Fibroblast of pulmonary artery (primary cell): ENCODE measurements around the gene ALKAL2.
A peak's percentile ranks its signal among the peaks of the same experiment; 100 is the strongest.

Source experiments
- DNase-seq: peaks from one replicate; pipeline ENCODE4 v3.0.0-alpha.2; 2010; ENCODE audit warnings: low read depth
- H3K4me3 ChIP-seq: replicated peaks from 2 replicates; pipeline ENCODE4 v1.5.1; 2011; ENCODE audit warnings: low read depth, mild to moderate bottlenecking, control low read depth, low read length, moderate library complexity
- TF ChIP-seq, protein P1 (sequence below): IDR thresholded peaks from 2 replicates; pipeline ENCODE4 v1.5.1; 2011; ENCODE audit warnings: mild to moderate bottlenecking, control low read depth, low read length, inconsistent platforms; ENCODE audit errors: missing control alignments

The ALKAL2 gene

GRCh38 chr2:246489-247144, 41.3 kb downstream of the ALKAL2 start:
- no peak overlapping the region for H3K4me3 ChIP-seq
- TF ChIP-seq, protein P1, sequence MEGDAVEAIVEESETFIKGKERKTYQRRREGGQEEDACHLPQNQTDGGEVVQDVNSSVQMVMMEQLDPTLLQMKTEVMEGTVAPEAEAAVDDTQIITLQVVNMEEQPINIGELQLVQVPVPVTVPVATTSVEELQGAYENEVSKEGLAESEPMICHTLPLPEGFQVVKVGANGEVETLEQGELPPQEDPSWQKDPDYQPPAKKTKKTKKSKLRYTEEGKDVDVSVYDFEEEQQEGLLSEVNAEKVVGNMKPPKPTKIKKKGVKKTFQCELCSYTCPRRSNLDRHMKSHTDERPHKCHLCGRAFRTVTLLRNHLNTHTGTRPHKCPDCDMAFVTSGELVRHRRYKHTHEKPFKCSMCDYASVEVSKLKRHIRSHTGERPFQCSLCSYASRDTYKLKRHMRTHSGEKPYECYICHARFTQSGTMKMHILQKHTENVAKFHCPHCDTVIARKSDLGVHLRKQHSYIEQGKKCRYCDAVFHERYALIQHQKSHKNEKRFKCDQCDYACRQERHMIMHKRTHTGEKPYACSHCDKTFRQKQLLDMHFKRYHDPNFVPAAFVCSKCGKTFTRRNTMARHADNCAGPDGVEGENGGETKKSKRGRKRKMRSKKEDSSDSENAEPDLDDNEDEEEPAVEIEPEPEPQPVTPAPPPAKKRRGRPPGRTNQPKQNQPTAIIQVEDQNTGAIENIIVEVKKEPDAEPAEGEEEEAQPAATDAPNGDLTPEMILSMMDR, result peak; percentile 71
- peak; percentile 86 for DNase-seq

DNA sequence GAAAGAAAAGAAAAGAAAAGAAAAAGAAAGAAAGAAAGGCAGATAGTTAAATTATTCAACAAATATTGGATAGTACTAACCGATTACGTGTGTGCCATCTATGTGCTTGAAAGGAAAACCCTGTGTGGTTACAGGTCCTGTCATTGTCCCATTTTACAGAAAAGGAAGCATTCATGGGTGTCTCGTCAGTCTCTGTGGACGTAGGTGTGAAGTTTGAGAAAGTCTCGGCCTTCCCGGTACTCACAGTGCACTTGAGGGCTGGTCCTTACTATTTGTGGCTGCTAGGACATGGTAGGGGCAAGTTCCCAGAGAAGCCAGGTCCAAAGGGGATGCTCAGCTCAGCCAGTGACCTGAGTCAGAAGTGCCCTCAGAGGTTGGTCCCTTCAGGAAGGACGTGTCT, 43.3 kb downstream of the ALKAL2 start:
- TF ChIP-seq, protein P1, result no peak
- no peak for DNase-seq
- no peak overlapping the region for H3K4me3 ChIP-seq

- no peak overlapping the region for H3K4me3 ChIP-seq
- TF ChIP-seq, protein P1, result no peak
- no peak for DNase-seq
Observed at GRCh38 chr2:238869-239268, 49.0 kb downstream of the ALKAL2 start.

DNA sequence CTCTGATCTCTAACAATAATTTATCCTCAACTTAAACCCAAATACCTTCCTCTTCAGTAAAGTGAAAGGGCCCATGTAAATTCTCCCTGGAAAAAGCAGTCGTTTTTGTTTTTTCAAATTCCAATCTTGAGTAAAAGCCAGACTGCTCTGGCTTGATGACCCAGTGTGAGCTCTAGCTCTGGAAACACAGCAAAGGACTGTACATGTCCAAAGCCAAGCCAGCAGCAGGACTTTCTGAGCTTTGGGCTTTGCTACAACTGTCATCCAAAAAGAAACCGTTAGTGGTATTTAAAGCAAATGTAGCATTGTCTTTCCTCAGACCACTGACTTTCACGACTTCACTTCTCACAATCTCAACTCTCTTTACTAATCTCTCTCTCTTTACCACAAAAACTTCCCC, 49.5 kb downstream of the ALKAL2 start:
- no peak overlapping the region for H3K4me3 ChIP-seq
- TF ChIP-seq, protein P1, result no peak
- no peak for DNase-seq

- H3K4me3 ChIP-seq, result no peak overlapping the region
- no peak for DNase-seq
- TF ChIP-seq, protein P1, result no peak
Observed at GRCh38 chr2:237878-238277, 50.0 kb downstream of the ALKAL2 start.

- no peak overlapping the region for H3K4me3 ChIP-seq
- no peak for DNase-seq
- TF ChIP-seq, protein P1, result no peak
Observed at GRCh38 chr2:236993-237539, 50.8 kb downstream of the ALKAL2 start.

GRCh38 chr2:234421-234820, 53.5 kb downstream of the ALKAL2 start:
- DNase-seq, result no peak
- H3K4me3 ChIP-seq, result no peak overlapping the region
- TF ChIP-seq, protein P1, result no peak
